Spleen (tissue), 7 donors: ENCODE results near the gene ZDHHC5.

Source experiments
- POLR2A ChIP-seq, 3 donors: fragments of 450-650 bp; IDR thresholded peaks; one replicate each; pipeline ENCODE4 v1.5.1; 2017; ENCODE audit warnings: antibody characterized with exemption in 3 of 3, mild to moderate bottlenecking in 1 of 3
- POLR2AphosphoS5 ChIP-seq, 3 donors: sonication (generic); formaldehyde crosslinking; IDR thresholded peaks; one replicate each; pipeline ENCODE4 v1.5.1; 2017; ENCODE audit warnings: antibody characterized with exemption in 3 of 3
- TF ChIP-seq, protein P1 (sequence below), 11 experiments: fragments of 200-600 bp in 7 of 11; fragments of 450-650 bp in 4 of 11; sonication (generic) in 4 of 11; IDR thresholded peaks in 8 of 11; conservative IDR thresholded peaks in 3 of 11; 1 replicate in 7 of 11; 2 replicates in 4 of 11; pipeline versions ENCODE4 v1.4.0 to v1.8.0; 2016 to 2021; ENCODE audit warnings: antibody characterized with exemption in 11 of 11, inconsistent platforms in 4 of 11, mild to moderate bottlenecking in 1 of 11
- donor health status: DM: no; HTN: no; CAD: no; lungs with moderate emphysema.
- donor health status: DM: no; HTN: no; CAD: no.
- donor health status: DM: no; HTN: no; CAD: no.

DNA sequence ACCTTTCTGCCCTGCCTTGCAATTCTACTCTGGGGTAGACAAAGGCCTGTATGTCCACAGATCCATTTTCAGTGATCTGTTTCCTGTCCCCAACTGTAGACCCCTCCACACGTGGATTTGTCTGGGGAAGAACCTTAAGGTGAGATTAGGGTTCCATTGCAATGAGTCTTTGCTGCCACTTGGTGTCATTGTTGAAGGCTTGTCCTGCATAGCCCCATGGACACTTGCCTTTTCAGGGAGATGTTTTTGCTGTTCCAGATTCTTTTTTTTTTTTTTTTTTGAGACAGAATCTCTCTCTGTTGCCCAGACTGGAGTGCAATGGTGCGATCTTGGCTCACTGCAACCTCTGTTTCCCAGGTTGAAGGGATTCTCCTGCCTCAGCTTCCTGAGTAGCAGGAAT is 48.6 kb upstream of the ZDHHC5 start:
- TF ChIP-seq, protein P1, sequence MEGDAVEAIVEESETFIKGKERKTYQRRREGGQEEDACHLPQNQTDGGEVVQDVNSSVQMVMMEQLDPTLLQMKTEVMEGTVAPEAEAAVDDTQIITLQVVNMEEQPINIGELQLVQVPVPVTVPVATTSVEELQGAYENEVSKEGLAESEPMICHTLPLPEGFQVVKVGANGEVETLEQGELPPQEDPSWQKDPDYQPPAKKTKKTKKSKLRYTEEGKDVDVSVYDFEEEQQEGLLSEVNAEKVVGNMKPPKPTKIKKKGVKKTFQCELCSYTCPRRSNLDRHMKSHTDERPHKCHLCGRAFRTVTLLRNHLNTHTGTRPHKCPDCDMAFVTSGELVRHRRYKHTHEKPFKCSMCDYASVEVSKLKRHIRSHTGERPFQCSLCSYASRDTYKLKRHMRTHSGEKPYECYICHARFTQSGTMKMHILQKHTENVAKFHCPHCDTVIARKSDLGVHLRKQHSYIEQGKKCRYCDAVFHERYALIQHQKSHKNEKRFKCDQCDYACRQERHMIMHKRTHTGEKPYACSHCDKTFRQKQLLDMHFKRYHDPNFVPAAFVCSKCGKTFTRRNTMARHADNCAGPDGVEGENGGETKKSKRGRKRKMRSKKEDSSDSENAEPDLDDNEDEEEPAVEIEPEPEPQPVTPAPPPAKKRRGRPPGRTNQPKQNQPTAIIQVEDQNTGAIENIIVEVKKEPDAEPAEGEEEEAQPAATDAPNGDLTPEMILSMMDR (IDR thresholded peaks at IDR 0.05 in 8 of 11, conservative IDR thresholded peaks at IDR 0.05 in 3 of 11), result no peak
- TF ChIP-seq POLR2AphosphoS5 (IDR thresholded peaks at IDR 0.05), result no peak
- no peak for TF ChIP-seq POLR2A (IDR thresholded peaks at IDR 0.05)
